HG02588 (cell line): ENCODE measurements around the gene UNCX.

Source experiments
- ATAC-seq: cut with Tn5 transposase; IDR thresholded peaks from one replicate; pipeline ENCODE4 v1.9.1; 2021; ENCODE audit warnings: mild to moderate bottlenecking, moderate library complexity; ENCODE audit not compliant: unreplicated experiment

The UNCX gene

DNA sequence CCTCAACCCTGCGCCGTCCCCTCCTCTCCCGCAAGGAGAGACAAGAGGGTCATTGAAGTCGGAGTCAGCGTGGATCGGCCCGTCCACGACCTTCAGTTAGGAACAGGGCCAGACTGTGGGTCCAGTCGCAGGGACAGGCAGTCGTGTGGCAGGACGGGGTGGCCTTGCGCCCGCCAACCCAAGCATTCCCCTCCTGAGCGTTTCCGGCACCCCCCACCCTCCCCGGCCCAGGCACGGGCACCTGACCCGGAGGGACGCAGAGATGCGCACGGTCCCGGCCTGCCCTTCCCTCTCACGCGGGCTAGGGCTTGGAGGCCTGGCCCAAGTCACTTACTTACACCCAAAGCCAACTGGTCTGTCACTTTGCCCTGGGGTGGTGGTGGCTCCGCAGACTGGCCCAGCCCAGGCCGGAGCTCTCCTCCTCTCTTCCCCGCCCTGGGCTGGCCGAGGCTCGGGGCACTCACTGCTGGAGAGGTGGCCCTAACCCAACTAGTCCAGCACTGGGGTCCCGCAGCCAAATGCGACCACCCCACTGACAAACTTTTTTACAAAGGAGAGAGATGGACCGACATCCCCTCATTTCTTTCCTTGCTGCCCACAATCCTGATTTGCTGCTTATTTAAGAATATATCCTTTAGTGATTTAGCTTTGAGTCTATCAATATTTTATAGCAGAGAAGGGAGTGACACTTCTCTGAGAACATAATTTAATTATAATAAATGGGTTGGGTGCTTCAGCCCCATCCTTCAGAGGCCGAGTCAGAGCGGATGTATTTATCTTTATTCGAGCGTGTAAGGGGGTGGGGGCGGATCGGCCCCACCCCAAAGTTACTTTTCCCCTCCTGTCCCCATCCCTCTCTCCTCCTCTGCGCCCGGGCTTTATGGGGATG lies 1.2 kb upstream of the UNCX start:
- no peak for ATAC-seq

DNA sequence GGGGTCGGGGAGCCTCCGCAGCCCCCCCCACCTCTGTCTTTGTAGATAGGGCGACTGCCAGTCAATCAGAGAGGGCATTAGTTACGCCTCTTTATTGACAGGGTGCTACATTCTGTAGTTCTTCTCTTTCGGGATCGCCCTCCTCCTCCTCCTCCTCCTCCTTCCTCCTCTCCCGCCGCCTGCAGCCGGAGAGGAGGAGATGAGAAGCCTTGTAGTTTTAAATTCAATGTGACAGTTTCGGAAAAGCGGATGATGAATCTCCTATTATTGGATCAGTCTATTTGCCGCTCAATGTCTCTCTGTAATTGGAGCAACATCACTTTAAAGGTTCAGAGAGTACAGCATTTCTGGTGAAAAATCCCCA lies 587 bp upstream of the UNCX start:
- no peak for ATAC-seq

DNA sequence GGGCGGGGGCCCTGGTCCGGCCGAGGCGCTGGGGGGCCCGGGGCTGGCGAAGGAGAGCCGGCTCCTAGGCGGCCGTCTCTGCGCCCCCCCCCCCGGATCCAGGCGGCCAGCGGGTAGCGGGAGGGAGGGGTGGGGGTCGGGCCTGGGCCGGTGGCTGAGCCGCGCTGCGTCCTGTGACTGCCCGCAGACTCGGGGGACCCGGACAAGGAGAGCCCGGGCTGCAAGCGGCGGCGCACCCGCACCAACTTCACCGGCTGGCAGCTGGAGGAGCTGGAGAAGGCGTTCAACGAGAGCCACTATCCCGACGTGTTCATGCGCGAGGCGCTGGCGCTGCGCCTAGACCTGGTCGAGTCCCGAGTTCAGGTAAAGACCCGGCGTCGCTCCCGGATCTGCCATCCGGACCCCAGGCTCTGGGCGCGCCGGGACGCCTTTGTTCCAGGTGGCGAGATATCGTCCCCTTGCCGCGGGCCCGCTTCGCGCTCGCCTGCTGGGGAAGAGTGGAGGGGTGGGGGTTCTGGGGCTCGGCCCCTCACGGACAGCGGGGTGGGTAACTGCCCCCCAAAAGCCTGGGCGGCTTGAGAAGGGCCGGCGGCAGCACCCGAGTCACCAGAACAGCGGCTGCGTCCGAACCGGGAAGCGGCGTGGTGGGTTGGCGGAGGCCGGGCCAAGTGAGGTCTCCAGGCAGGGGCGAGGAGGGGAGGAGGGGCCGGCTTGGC lies 819 bp downstream of the UNCX start:
- no peak for ATAC-seq

- no peak for ATAC-seq
These were observed 1.6 kb downstream of the UNCX start for GRCh38 chr7:1234049-1234880.

DNA sequence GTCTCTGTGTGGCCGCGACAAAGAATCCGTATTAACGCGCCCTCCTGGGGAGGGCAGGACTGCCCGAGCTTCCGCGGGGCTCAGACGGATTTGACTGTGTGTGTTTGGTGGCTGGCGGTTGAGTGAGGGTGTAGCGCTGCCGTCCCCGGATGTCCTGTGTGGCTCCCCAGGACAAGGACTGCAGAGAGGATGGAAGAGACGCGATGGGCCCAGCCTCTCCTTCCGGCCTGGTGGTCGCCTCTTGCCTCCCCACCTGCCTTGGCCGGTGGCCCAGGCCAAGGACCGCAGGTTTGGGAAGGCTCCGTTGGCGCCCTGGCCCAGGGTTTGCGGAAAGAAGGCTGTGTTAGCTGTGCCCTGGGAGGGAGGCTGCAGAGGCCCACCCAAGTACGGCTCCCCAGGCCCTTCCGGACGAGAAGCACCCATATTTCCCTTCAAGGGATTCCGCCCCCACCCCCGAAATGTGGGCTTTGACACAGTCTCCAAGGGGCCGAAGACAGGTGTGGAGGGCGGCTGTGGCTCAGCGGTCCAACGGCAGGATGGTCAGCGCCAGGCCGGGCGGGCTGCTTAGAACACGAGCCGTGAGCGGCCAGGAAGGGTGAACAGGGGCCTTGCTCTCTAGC lies 2.3 kb downstream of the UNCX start:
- no peak for ATAC-seq

DNA sequence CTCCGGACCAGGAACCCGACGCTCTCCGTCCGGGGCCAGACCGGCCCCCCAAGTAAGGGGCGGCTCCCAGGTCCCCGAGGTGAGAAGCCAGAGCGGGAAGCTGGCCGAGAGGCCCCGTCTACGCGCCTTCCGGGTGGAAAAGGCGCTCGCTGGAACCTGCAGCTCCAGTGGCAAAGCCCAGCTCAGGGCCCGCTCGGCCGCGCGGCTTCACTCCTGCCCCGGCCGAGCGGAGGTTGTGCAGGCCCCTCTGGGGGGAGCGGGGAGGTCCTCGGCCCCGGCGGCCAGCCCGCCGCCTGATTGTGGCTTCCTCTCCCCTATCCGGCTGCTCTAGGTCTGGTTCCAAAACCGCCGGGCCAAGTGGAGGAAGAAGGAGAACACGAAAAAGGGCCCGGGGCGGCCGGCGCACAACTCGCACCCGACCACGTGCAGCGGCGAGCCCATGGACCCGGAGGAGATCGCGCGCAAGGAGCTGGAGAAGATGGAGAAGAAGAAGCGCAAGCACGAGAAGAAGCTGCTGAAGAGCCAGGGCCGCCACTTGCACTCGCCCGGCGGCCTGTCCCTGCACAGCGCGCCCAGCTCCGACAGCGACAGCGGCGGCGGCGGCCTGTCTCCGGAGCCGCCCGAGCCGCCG lies 2.9 kb downstream of the UNCX start:
- ATAC-seq, result no peak

- no peak for ATAC-seq
These were observed 3.5 kb downstream of the UNCX start for GRCh38 chr7:1236132-1236661.

DNA sequence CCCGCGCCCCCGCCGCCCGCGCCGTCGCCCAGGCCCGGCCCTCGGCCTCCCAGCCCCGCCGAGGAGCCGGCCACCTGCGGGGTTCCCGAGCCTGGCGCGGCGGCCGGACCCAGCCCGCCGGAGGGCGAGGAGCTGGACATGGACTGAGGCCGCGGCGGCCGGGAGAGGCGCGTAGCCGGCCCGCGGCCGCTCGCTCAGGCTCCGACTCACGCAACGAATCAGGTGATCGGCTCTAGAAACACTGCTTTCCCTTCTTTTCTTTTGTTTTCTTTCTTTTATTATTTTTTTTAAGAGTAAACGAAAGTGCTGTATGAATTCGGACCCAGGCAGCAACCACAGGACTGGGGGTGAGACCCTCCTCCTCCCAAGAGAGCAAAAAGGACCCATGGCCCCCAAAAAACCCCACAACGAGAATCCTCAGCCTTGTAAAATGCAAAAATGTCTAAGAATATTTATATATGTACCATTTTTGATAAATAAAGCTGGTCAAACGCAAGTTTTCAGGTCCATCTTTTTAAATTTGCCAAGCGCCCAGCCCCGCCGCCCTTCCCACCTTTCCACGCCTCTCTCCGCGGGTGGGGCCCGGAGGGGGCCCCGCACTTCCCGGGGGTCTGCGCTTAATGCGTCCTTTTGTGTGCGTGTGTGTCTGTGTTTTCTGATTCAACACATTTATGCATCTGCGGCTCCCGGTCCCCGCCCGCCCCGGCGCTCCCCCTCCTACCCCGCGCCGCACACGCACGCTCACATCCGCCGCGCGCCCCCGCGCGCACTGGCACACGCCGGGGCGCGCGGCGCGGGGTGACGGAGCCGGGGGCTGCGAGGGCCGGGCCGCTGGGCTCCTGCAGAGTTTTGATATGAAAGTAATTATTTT lies 4.4 kb downstream of the UNCX start:
- no peak for ATAC-seq

GRCh38 chr7:1237704-1238255 lies 5.1 kb downstream of the UNCX start:
- ATAC-seq, result no peak

- ATAC-seq, result no peak
These were observed 5.8 kb downstream of the UNCX start for GRCh38 chr7:1238450-1238882.

GRCh38 chr7:1238931-1239802 lies 6.5 kb downstream of the UNCX start:
- no peak for ATAC-seq

DNA sequence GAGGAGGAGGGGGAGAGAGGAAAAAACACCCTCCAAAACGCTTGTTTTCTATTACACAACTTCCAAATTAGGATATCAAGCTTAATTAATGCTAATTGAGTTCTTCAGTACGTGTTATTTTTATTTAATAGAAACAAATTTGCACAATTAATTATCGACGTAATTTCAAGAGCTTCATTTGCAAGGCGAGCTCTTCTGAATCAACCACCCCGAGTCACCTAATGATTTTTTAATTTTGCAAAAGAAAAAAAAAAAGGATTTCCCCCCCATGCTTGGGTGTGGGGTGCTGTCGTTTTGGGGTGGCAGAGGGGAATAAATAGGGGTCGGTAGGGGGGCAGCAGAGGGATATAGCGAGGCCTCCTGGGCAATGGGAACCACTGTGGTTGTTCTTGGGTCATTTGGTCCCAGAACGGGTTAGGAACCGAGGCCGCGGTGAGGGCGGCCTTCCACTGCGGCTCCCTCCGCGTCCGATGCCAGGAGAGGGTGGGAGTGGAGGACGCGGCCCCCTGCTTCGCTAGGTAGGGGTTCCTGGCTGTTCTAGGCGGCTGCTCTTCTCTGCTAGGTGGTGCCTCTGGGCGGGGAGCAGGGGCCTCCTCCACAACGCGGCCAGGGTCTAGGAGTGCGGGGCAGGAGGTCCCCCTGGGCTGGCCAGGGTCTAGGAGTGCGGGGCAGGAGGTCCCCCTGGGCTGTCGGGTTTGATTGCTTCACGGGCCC lies 7.3 kb downstream of the UNCX start:
- ATAC-seq, result no peak

DNA sequence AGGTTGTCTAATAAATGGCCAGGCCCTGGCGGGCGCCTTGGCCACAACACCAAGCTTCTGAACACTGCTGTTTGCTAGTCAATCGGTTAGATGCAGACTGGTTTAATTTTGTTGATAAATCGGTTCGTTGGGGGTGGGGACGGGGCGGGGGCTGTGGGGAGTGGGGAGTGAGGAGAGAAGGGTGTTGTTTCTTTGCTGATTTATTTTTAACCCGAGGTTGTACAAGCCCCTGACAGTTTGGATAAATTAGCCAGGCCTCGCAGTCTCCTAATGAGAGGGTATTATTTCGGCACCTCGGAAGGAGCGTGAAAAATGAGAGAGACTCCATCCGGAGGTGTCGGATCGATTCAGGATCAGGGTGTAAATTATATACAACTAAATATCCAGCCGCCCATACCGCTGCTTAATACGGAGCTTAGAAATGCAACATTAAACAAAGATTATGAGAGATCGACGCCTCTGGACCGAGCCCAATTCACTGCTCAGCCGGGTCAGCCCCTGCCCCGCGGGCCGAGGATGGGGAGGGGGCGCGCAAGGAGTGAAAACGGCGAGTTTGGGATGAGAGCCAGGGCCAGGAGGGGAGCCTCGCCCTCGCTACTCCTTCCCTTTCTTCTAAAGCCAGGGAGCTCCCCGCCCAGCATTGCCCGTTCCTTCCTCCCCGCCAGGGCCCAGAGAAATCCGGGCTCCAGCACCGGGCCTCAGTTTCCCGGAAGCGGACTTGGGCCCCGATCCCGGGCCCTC lies 8.0 kb downstream of the UNCX start:
- ATAC-seq, result no peak

GRCh38 chr7:1241258-1241602 lies 8.6 kb downstream of the UNCX start:
- ATAC-seq, result no peak

DNA sequence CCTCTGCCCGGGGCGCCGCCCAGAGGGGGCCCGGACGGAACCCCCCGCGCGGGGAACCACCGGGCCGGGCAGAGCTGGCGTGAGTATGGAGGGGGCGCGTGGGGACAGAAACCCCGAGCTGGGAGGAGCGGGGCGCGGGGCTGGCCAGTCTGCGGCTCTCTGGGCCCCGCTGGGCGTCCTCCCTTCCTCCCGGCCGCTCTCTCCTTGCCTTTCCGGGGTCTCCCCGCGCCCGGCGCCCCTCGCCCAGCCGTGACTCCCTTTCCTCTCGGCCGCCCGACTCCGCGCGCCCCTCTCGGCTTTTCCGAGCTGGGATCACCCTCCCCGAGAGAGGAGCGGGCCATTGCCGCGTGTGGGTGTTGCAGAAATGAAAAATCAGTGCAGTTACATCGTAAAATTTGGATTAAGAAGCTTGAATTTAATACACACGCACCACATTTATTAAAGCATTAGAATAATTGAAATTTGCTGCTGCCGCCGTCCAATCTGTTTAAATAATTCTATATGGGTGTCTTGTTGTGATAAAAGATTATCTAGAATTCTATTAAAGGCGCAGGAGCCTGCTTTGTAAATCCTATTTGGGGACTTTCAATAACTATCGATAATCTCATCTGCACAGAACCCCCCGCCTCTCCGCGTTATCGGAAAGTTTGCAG lies 9.1 kb downstream of the UNCX start:
- no peak for ATAC-seq

- no peak for ATAC-seq
These were observed 9.6 kb downstream of the UNCX start for GRCh38 chr7:1242256-1242605.
